Measurements from ENCODE around the gene CPHXL. TPM values are rescaled to one million over a fixed set of nuclear protein-coding genes. Genes with fewer than 3 reads are reported as not detected.

CPHXL gene
- polyA plus RNA-seq, 1 donor from 2014 or later = not detected

DNA sequence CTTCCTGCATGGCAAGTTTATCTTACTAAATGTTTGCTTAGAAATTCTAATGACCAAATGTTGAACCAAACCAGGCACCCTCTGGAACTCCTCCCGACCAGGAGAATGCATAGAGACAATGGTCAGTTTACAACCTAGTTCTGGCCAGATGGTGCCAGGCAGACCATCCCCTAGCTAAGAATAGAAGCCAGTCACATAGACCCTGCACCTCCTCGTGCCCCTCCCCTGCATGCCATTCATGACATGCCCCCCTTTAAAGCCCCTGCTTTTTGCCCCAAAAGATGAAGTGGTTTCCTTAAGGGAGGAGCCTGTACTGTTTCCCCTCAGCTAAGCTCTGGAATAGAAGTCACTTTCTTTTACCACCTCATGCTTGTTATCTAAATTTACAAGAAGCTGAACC is 6.6 kb upstream of the CPHXL start:
- H3K9me2 ChIP-seq (ENCODE audit: insufficient read depth, low read length) = no peaks in the 10 kb centered on the region
- H3K27me3 ChIP-seq (ENCODE audit: insufficient read depth, low read depth, low read length) = no peaks in the 10 kb centered on the region
- no peaks in the 10 kb centered on the region for H3K9me3 ChIP-seq (ENCODE audit: low read length)
- TF ChIP-seq SMC3 (conservative IDR thresholded peaks at IDR 0.05; ENCODE audit: poor library complexity) (no peak), EZH2 (IDR thresholded peaks at IDR 0.05; ENCODE audit: borderline replicate concordance, insufficient read depth, low read length, poor library complexity, severe bottlenecking) (no peak), EP300 (conservative IDR thresholded peaks at IDR 0.05; ENCODE audit: poor library complexity, severe bottlenecking) (no peak), RAD21 (conservative IDR thresholded peaks at IDR 0.05) (no peak), TAF1 (IDR thresholded peaks at IDR 0.05; ENCODE audit: low read depth) (no peak), MXI1 (conservative IDR thresholded peaks at IDR 0.05; ENCODE audit: poor library complexity, severe bottlenecking) (no peak), POLR2AphosphoS5 (IDR thresholded peaks at IDR 0.05) (no peak)
- TF ChIP-seq, protein P1, sequence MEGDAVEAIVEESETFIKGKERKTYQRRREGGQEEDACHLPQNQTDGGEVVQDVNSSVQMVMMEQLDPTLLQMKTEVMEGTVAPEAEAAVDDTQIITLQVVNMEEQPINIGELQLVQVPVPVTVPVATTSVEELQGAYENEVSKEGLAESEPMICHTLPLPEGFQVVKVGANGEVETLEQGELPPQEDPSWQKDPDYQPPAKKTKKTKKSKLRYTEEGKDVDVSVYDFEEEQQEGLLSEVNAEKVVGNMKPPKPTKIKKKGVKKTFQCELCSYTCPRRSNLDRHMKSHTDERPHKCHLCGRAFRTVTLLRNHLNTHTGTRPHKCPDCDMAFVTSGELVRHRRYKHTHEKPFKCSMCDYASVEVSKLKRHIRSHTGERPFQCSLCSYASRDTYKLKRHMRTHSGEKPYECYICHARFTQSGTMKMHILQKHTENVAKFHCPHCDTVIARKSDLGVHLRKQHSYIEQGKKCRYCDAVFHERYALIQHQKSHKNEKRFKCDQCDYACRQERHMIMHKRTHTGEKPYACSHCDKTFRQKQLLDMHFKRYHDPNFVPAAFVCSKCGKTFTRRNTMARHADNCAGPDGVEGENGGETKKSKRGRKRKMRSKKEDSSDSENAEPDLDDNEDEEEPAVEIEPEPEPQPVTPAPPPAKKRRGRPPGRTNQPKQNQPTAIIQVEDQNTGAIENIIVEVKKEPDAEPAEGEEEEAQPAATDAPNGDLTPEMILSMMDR (IDR thresholded peaks at IDR 0.05; ENCODE audit: poor library complexity, severe bottlenecking) = no peak
- TF ChIP-seq, protein P2, sequence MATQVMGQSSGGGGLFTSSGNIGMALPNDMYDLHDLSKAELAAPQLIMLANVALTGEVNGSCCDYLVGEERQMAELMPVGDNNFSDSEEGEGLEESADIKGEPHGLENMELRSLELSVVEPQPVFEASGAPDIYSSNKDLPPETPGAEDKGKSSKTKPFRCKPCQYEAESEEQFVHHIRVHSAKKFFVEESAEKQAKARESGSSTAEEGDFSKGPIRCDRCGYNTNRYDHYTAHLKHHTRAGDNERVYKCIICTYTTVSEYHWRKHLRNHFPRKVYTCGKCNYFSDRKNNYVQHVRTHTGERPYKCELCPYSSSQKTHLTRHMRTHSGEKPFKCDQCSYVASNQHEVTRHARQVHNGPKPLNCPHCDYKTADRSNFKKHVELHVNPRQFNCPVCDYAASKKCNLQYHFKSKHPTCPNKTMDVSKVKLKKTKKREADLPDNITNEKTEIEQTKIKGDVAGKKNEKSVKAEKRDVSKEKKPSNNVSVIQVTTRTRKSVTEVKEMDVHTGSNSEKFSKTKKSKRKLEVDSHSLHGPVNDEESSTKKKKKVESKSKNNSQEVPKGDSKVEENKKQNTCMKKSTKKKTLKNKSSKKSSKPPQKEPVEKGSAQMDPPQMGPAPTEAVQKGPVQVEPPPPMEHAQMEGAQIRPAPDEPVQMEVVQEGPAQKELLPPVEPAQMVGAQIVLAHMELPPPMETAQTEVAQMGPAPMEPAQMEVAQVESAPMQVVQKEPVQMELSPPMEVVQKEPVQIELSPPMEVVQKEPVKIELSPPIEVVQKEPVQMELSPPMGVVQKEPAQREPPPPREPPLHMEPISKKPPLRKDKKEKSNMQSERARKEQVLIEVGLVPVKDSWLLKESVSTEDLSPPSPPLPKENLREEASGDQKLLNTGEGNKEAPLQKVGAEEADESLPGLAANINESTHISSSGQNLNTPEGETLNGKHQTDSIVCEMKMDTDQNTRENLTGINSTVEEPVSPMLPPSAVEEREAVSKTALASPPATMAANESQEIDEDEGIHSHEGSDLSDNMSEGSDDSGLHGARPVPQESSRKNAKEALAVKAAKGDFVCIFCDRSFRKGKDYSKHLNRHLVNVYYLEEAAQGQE (IDR thresholded peaks at IDR 0.05; ENCODE audit: borderline replicate concordance) = no peak
- no peak overlapping the region for H2AFZ ChIP-seq (ENCODE audit: low read depth, low read length)
- H3K4me2 ChIP-seq (ENCODE audit: low read length) = no peak overlapping the region
- no peaks in the 10 kb centered on the region for H3F3A ChIP-seq (ENCODE audit: insufficient read depth, low read length, poor library complexity, severe bottlenecking)
- H3K9ac ChIP-seq (ENCODE audit: low read length) = no peak overlapping the region
- no peak overlapping the region for H3K27ac ChIP-seq (ENCODE audit: low read length)
- no peaks in the 10 kb centered on the region for H3K36me3 ChIP-seq (ENCODE audit: insufficient read depth, low read length)
- no peaks in the 10 kb centered on the region for H4K20me1 ChIP-seq (ENCODE audit: insufficient read depth)
- H3K79me2 ChIP-seq (replicated peaks; ENCODE audit: insufficient read depth, low read length) = no peaks in the 10 kb centered on the region
- H3K4me3 ChIP-seq (ENCODE audit: low read length) = no peak overlapping the region

DNA sequence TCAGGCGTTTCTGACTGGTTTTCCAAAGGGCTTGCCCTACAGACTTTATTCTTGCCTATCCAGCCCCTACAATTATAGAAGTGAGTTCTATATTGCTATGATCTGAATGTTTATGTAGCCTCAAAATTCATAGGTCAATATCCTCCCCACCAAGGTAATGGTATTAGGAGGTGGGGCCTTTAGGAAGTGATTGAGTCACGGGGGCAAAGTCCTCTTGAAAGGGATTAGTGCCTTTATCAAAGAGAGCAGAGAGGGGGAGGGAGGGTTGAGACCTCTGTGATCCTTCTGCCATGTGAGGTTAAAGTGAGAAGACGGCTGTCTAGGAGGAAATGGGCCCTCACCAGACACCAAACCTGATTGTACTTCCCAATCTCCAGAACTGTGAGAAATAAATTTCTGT is 931 bp upstream of the CPHXL start:
- Histone ChIP-seq H3F3A (ENCODE audit: insufficient read depth, low read length, poor library complexity, severe bottlenecking) (no peaks in the 10 kb centered on the region), H2AFZ (ENCODE audit: low read depth, low read length) (no peak overlapping the region), H4K20me1 (ENCODE audit: insufficient read depth) (no peaks in the 10 kb centered on the region), H3K9ac (ENCODE audit: low read length) (no peak overlapping the region), H3K27ac (ENCODE audit: low read length) (no peak overlapping the region), H3K9me2 (ENCODE audit: insufficient read depth, low read length) (no peaks in the 10 kb centered on the region), H3K79me2 (replicated peaks; ENCODE audit: insufficient read depth, low read length) (no peaks in the 10 kb centered on the region), H3K4me2 (ENCODE audit: low read length) (no peak overlapping the region), H3K4me3 (ENCODE audit: low read length) (no peak overlapping the region), H3K36me3 (ENCODE audit: insufficient read depth, low read length) (no peaks in the 10 kb centered on the region), H3K27me3 (ENCODE audit: insufficient read depth, low read depth, low read length) (no peaks in the 10 kb centered on the region), H3K9me3 (ENCODE audit: low read length) (no peaks in the 10 kb centered on the region)
- TF ChIP-seq, protein P2 (IDR thresholded peaks at IDR 0.05; ENCODE audit: borderline replicate concordance) = no peak
- no peak for TF ChIP-seq EP300 (conservative IDR thresholded peaks at IDR 0.05; ENCODE audit: poor library complexity, severe bottlenecking)
- TF ChIP-seq MXI1 (conservative IDR thresholded peaks at IDR 0.05; ENCODE audit: poor library complexity, severe bottlenecking) = no peak
- no peak for TF ChIP-seq SMC3 (conservative IDR thresholded peaks at IDR 0.05; ENCODE audit: poor library complexity)
- TF ChIP-seq POLR2AphosphoS5 (IDR thresholded peaks at IDR 0.05) = no peak
- no peak for TF ChIP-seq TAF1 (IDR thresholded peaks at IDR 0.05; ENCODE audit: low read depth)
- no peak for TF ChIP-seq EZH2 (IDR thresholded peaks at IDR 0.05; ENCODE audit: borderline replicate concordance, insufficient read depth, low read length, poor library complexity, severe bottlenecking)
- no peak for TF ChIP-seq RAD21 (conservative IDR thresholded peaks at IDR 0.05)
- TF ChIP-seq, protein P1 (IDR thresholded peaks at IDR 0.05; ENCODE audit: poor library complexity, severe bottlenecking) = no peak

Measured in neural cell (in vitro differentiated cells).